Lower leg skin (tissue), 4 donors: ENCODE data around the gene ATP8B4. TPM values are rescaled to one million over a fixed set of nuclear protein-coding genes. Genes with fewer than 3 reads are reported as not detected.

Experiments used
- DNase-seq, 2 donors: peaks; one replicate each; pipeline ENCODE4 v3.0.0-alpha.2; 2019; ENCODE audit warnings: low spot score in 2 of 2
- H3K4me3 ChIP-seq: fragments of 200-600 bp; sonication (generic); 2 replicates; pipeline ENCODE4 v1.5.1; 2017; ENCODE audit warnings: mild to moderate bottlenecking, low read depth; ENCODE audit not compliant: poor library complexity, severe bottlenecking
- CTCF ChIP-seq, 3 donors: fragments of 450-650 bp; IDR thresholded peaks; one replicate each; pipeline ENCODE4 v1.5.1; 2016; ENCODE audit warnings: antibody characterized with exemption in 3 of 3, mild to moderate bottlenecking in 3 of 3, moderate library complexity in 2 of 3
- POLR2A ChIP-seq, 2 donors: fragments of 450-650 bp; IDR thresholded peaks; one replicate each; pipeline ENCODE4 v1.6.1; 2016 to 2017; ENCODE audit warnings: antibody characterized with exemption in 2 of 2, mild to moderate bottlenecking in 1 of 2, moderate library complexity in 1 of 2
- WGBS, 2 donors: methylation state at CpG; one replicate each; pipeline ENCODE4 v1.1.5; 2018; 5-methylcytosine and 5-hydroxymethylcytosine counted together
- intact Hi-C: fragments of 100-400 bp; cut with DNase I; formaldehyde crosslinking; loops from one replicate; pipeline ENCODE4 v1.15.0; 2023; ENCODE audit warnings: low total_unique reads
- total RNA-seq, 4 donors: library from RNA; depleted of rRNA; stranded (reverse); fragments of >200 nt; gene quantifications; one replicate each; pipeline ENCODE4 v1.1.0, GENCODE V29; 2016

The ATP8B4 gene
- total RNA-seq, 4 donors from 2014 or later = 1.9 to 6.3 (median 2.9) TPM

- H3K4me3 ChIP-seq = no peak overlapping the region
- intact Hi-C loops = no loop called here
- WGBS, 2 donors = 66 to 74% methylated on average over 5 of the region's 5 CpGs
- no peak for DNase-seq
- no peak for TF ChIP-seq POLR2A (IDR thresholded peaks at IDR 0.05)
- no peak for TF ChIP-seq CTCF (IDR thresholded peaks at IDR 0.05)
These were observed 271.4 kb downstream of the ATP8B4 start for GRCh38 chr15:49847423-49848281.

GRCh38 chr15:49844390-49844789 lies 274.6 kb downstream of the ATP8B4 start:
- TF ChIP-seq CTCF (IDR thresholded peaks at IDR 0.05) (no peak), POLR2A (IDR thresholded peaks at IDR 0.05) (no peak)
- 96% methylated on average over 7 of the region's 7 CpGs for WGBS, 2 donors
- H3K4me3 ChIP-seq = no peak overlapping the region
- DNase-seq = no peak
- intact Hi-C loops = no loop called here

- 85 to 92% methylated on average over 5 of the region's 5 CpGs for WGBS, 2 donors
These were observed 275.3 kb downstream of the ATP8B4 start for GRCh38 chr15:49843725-49844124.

GRCh38 chr15:49842031-49842730 lies 276.9 kb downstream of the ATP8B4 start:
- no peak overlapping the region for H3K4me3 ChIP-seq
- no peak for DNase-seq
- intact Hi-C loops = no loop called here
- WGBS, 2 donors = 83 to 91% methylated on average over 4 of the region's 4 CpGs
- TF ChIP-seq POLR2A (IDR thresholded peaks at IDR 0.05) (no peak), CTCF (IDR thresholded peaks at IDR 0.05) (no peak)

More at GRCh38 chr15:49843725-49844124, 275.3 kb downstream of the ATP8B4 start:
- no peak overlapping the region for H3K4me3 ChIP-seq
- no peak for TF ChIP-seq CTCF (IDR thresholded peaks at IDR 0.05)
- TF ChIP-seq POLR2A (IDR thresholded peaks at IDR 0.05) = no peak
- no peak for DNase-seq
- intact Hi-C loops = no loop called here

- H3K4me3 ChIP-seq = no peak overlapping the region
- intact Hi-C loops = no loop called here
- no peak for DNase-seq
- WGBS, 2 donors = 81 to 84% methylated on average over 8 of the region's 8 CpGs
- TF ChIP-seq POLR2A (IDR thresholded peaks at IDR 0.05) (no peak), CTCF (IDR thresholded peaks at IDR 0.05) (no peak)
These were observed 286.5 kb downstream of the ATP8B4 start for GRCh38 chr15:49832511-49832910.
